K562 (cell line): ENCODE data around the gene HOXC10. TPM values are rescaled to one million over a fixed set of nuclear protein-coding genes. Genes with fewer than 3 reads are reported as not detected.

Experiments used
- BDP1 ChIP-seq: IDR thresholded peaks from 3 replicates; pipeline ENCODE4 v1.6.1; 2011; ENCODE audit not compliant: insufficient read length, insufficient read depth
- CCAR2 ChIP-seq: fragments of 200-400 bp; formaldehyde crosslinking; IDR thresholded peaks from 2 replicates; pipeline ENCODE4 v1.6.1; 2017; ENCODE audit warnings: mild to moderate bottlenecking, low read depth, low read length
- EGR1 ChIP-seq: fragments of 450-650 bp; conservative IDR thresholded peaks from 2 replicates; pipeline ENCODE4 v1.6.1; 2017; ENCODE audit warnings: mild to moderate bottlenecking
- EHMT2 ChIP-seq: fragments of 450-650 bp; IDR thresholded peaks from 2 replicates; pipeline ENCODE4 v1.6.1; 2018; ENCODE audit warnings: antibody characterized with exemption
- FIP1L1 ChIP-seq: fragments of 200-400 bp; formaldehyde crosslinking; IDR thresholded peaks from 2 replicates; pipeline ENCODE4 v1.6.1; 2018; ENCODE audit warnings: mild to moderate bottlenecking, low read depth, low read length; ENCODE audit not compliant: poor library complexity, severe bottlenecking
- HMG20A ChIP-seq: fragments of 450-650 bp; formaldehyde crosslinking; conservative IDR thresholded peaks from 2 replicates; pipeline ENCODE4 v1.4.0; 2020; ENCODE audit warnings: mild to moderate bottlenecking, mixed read lengths
- MCM2 ChIP-seq: fragments of 450-650 bp; IDR thresholded peaks from 2 replicates; pipeline ENCODE4 v1.6.1; 2017; ENCODE audit warnings: low read depth, mild to moderate bottlenecking
- RCOR1 ChIP-seq, 2 experiments: IDR thresholded peaks; 2 replicates each; pipeline ENCODE4 v1.6.1; 2012; ENCODE audit warnings: low read depth in 2 of 2, low read length in 2 of 2, borderline replicate concordance in 1 of 2, improper control_type of control experiment in 1 of 2
- TGIF2 ChIP-seq: sonication (generic); formaldehyde crosslinking; IDR thresholded peaks from 2 replicates; pipeline ENCODE4 v1.8.1; 2022; ENCODE audit warnings: mild to moderate bottlenecking, missing genetic modification reagents, moderate library complexity
- THRAP3 ChIP-seq: fragments of 450-650 bp; IDR thresholded peaks from 2 replicates; pipeline ENCODE4 v1.6.1; 2016; ENCODE audit warnings: mild to moderate bottlenecking, inconsistent platforms, borderline replicate concordance
- ZNF134 ChIP-seq: fragments of 250-450 bp; sonication (Bioruptor Pico); conservative IDR thresholded peaks from 2 replicates; pipeline ENCODE4 v1.4.0; 2020
- ZNF140 ChIP-seq: fragments of 250-450 bp; sonication (Bioruptor Pico); IDR thresholded peaks from 2 replicates; pipeline ENCODE4 v1.8.0; 2021; ENCODE audit warnings: moderate library complexity, mild to moderate bottlenecking, inconsistent platforms
- ZNF444 ChIP-seq: fragments of 250-450 bp; sonication (Bioruptor Pico); IDR thresholded peaks from 2 replicates; pipeline ENCODE4 v1.4.0; 2020; ENCODE audit warnings: mild to moderate bottlenecking, moderate library complexity
- ZNF766 ChIP-seq: fragments of 200-800 bp; sonication (Bioruptor generic); conservative IDR thresholded peaks from 2 replicates; pipeline ENCODE4 v1.6.1; 2016; ENCODE audit warnings: missing genetic modification characterization, missing compliant biosample characterization
- polyA plus RNA-seq, 8 experiments: library from polyadenylated mRNA; depleted of rRNA in 4 of 8; stranded (reverse) in 5 of 8; unstranded in 3 of 8; fragments of >200 nt; fragmentation: Nextera tagmentation in 2 of 8; fragmentation: Illumina TruSeq in 1 of 8; extraction: Ambion mirVana in 2 of 8; extraction: Trizol in 1 of 8; gene quantifications; 2 replicates each; pipeline versions ENCODE4 v1.2.1 to v1.2.3, GENCODE V29; 2011 to 2014; ENCODE audit warnings: inconsistent platforms in 1 of 8, missing spikeins in 1 of 8
- total RNA-seq, 7 experiments: library from RNA; depleted of rRNA in 6 of 7; stranded (reverse); fragments of >200 nt in 6 of 7; fragmentation: Illumina TruSeq in 2 of 7; extraction: Trizol in 2 of 7; gene quantifications; 2 replicates each; pipeline versions ENCODE4 v1.2.1 to v1.2.3, GENCODE V29; 2011 to 2021; ENCODE audit warnings: low replicate concordance in 1 of 7
- TF ChIP-seq, protein P1 (sequence below): IDR thresholded peaks from 2 replicates; pipeline ENCODE4 v1.6.1; 2011; ENCODE audit not compliant: insufficient read length; ENCODE audit errors: extremely low read depth
- TF ChIP-seq, protein P2 (sequence below): fragments of 250-450 bp; sonication (Bioruptor Pico); IDR thresholded peaks from 2 replicates; pipeline ENCODE4 v1.9.0; 2021; ENCODE audit warnings: mild to moderate bottlenecking, inconsistent platforms
- TF ChIP-seq, protein P3 (sequence below): fragments of 450-650 bp; IDR thresholded peaks from 2 replicates; pipeline ENCODE4 v1.6.1; 2016; ENCODE audit warnings: low read depth

HOXC10 gene
- total and polyA plus RNA-seq, 9 of the 15 experiments (the other 6 are each of a cell fraction or from before 2014, with no cell fraction given), result 0.13 to 0.77 (median 0.35) TPM; not detected in 2

DNA sequence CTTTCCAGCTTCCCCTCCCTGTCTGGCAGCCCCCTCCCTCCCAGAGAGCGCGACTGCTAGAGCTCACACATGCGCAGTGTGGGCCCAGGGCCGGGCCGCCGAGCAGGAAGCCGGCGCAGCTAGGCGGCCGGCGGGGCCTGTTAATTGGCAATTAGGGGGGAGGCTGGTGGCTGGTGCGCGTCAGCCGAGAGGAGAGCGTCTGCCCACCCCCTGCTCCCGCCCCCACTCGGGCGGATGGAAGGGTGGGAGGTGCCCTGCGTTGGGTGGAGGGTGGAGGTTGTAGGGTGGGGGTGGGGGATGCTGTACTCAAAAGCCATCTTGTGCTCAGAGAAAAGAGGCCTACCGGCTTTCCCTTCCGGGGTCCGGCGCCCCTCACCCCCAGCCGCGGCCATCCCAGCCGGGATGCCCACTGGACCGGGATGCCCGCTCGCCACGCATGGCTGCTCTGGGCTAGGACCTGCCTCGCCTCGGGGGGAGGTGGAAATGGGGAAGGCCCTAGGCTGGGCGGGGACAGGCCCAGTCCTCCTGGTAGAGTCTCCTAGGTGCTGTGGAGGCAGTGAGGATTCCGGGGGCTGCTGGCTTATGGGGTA lies 33.0 kb downstream of the HOXC10 start (continued):
- TF ChIP-seq, protein P1, sequence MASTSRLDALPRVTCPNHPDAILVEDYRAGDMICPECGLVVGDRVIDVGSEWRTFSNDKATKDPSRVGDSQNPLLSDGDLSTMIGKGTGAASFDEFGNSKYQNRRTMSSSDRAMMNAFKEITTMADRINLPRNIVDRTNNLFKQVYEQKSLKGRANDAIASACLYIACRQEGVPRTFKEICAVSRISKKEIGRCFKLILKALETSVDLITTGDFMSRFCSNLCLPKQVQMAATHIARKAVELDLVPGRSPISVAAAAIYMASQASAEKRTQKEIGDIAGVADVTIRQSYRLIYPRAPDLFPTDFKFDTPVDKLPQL, result no peak
- TF ChIP-seq FIP1L1 (no peak), ZNF766 (CRISPR knock-in tag) (no peak), EGR1 (peak; percentile 95), ZNF140 (no peak), ZNF134 (CRISPR knock-in tag) (no peak), EHMT2 (no peak), MCM2 (no peak), THRAP3 (no peak), RCOR1 (IDR thresholded peaks at IDR 0.05; ENCODE audit: borderline replicate concordance in 1 of 2, low read depth in 2 of 2, low read length in 2 of 2) (0 out of 4 replicates have a peak, but pooled peaks of 1 of the 2 experiments have one; percentile 11), BDP1 (no peak), ZNF444 (no peak), CCAR2 (no peak), HMG20A (no peak), TGIF2 (CRISPR knock-in tag) (no peak)
- TF ChIP-seq, protein P2, sequence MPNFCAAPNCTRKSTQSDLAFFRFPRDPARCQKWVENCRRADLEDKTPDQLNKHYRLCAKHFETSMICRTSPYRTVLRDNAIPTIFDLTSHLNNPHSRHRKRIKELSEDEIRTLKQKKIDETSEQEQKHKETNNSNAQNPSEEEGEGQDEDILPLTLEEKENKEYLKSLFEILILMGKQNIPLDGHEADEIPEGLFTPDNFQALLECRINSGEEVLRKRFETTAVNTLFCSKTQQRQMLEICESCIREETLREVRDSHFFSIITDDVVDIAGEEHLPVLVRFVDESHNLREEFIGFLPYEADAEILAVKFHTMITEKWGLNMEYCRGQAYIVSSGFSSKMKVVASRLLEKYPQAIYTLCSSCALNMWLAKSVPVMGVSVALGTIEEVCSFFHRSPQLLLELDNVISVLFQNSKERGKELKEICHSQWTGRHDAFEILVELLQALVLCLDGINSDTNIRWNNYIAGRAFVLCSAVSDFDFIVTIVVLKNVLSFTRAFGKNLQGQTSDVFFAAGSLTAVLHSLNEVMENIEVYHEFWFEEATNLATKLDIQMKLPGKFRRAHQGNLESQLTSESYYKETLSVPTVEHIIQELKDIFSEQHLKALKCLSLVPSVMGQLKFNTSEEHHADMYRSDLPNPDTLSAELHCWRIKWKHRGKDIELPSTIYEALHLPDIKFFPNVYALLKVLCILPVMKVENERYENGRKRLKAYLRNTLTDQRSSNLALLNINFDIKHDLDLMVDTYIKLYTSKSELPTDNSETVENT (CRISPR knock-in tag), result no peak
- TF ChIP-seq, protein P3, sequence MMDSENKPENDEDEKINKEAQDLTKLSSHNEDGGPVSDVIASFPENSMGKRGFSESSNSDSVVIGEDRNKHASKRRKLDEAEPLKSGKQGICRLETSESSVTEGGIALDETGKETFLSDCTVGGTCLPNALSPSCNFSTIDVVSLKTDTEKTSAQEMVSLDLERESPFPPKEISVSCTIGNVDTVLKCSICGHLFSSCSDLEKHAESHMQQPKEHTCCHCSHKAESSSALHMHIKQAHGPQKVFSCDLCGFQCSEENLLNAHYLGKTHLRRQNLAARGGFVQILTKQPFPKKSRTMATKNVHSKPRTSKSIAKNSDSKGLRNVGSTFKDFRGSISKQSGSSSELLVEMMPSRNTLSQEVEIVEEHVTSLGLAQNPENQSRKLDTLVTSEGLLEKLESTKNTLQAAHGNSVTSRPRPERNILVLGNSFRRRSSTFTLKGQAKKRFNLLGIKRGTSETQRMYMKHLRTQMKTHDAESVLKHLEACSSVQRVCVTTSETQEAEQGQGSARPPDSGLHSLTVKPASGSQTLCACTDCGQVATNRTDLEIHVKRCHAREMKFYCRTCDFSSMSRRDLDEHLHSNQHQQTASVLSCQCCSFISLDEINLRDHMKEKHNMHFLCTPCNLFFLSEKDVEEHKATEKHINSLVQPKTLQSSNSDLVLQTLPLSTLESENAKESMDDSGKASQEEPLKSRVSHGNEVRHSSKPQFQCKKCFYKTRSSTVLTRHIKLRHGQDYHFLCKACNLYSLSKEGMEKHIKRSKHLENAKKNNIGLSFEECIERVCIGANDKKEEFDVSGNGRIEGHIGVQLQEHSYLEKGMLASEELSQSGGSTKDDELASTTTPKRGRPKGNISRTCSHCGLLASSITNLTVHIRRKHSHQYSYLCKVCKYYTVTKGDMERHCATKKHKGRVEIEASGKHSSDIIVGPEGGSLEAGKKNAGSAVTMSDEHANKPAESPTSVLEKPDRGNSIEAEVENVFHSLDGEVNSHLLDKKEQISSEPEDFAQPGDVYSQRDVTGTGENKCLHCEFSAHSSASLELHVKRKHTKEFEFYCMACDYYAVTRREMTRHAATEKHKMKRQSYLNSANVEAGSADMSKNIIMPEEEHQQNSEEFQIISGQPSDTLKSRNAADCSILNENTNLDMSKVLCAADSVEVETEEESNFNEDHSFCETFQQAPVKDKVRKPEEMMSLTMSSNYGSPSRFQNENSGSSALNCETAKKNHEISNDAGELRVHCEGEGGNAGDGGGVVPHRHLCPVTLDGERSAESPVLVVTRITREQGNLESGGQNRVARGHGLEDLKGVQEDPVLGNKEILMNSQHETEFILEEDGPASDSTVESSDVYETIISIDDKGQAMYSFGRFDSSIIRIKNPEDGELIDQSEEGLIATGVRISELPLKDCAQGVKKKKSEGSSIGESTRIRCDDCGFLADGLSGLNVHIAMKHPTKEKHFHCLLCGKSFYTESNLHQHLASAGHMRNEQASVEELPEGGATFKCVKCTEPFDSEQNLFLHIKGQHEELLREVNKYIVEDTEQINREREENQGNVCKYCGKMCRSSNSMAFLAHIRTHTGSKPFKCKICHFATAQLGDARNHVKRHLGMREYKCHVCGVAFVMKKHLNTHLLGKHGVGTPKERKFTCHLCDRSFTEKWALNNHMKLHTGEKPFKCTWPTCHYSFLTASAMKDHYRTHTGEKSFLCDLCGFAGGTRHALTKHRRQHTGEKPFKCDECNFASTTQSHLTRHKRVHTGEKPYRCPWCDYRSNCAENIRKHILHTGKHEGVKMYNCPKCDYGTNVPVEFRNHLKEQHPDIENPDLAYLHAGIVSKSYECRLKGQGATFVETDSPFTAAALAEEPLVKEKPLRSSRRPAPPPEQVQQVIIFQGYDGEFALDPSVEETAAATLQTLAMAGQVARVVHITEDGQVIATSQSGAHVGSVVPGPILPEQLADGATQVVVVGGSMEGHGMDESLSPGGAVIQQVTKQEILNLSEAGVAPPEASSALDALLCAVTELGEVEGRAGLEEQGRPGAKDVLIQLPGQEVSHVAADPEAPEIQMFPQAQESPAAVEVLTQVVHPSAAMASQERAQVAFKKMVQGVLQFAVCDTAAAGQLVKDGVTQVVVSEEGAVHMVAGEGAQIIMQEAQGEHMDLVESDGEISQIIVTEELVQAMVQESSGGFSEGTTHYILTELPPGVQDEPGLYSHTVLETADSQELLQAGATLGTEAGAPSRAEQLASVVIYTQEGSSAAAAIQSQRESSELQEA, result no peak
